DMS153 treated with DMSO at 0.1 percent for 48 hours (cell line): Measurements from ENCODE around the gene ABI3.
"Not testable (repeated sequence)": the region's sequence is repeated elsewhere in the genome, so short reads cannot be mapped to it uniquely, and the experiment has no call there.

Source experiments
- DNase-seq: peaks from one replicate; lab custom pipeline; 2025; ENCODE audit not compliant: unreplicated experiment; lab: John Stamatoyannopoulos, UW

The ABI3 gene

DNA sequence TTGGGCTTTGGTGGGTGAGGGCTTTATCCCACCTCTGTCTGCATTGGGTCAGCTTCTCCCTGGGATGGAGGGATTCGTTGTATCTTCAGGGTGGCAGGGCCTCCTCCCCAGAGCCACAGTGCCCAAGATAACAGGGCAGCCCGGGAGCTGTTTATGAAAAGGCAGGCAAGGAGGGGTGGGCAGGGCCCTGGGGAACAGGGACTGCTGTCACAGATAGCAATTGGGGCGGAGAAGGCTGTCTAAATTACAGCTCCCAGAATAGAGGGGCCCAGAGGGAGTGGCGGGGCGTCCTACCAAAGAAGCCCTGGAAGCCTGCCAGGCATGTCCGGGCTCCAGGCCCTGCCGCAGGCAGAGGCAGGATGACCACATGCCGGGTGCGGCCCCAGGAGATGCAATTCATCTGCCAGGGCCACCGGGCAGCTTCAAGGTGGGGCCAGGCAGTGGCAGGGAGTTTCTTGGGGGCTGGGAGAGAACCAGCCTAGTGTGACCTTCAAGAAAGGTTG is 38.8 kb downstream of the ABI3 start:
- DNase-seq: no peak

GRCh38 chr17:49249890-49250522 is 39.5 kb downstream of the ABI3 start:
- no peak for DNase-seq

- DNase-seq: no peak
These were observed 41.7 kb downstream of the ABI3 start for GRCh38 chr17:49252148-49252695.

- no peak for DNase-seq
These were observed 43.6 kb downstream of the ABI3 start for GRCh38 chr17:49254066-49254465.

DNA sequence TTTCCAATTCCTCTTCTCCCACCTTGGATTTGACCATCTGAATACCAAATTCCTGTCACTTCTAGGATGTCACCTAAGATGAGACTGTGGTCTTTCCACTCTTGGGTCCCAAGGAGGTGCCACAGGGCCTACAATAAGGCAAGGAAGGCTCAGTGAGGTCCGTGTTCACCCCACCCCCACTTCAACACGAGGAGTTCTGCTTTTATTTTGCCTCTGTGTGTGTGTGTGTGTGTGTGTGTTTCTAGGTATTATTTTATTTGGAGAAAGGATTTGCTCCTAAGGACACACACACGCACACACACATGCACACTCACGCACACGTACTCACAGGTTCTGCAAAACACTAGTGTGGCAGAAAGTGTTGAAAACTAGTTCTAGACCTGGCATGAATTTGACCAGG is 44.6 kb downstream of the ABI3 start:
- DNase-seq: no peak

GRCh38 chr17:49258394-49258793 is 47.9 kb downstream of the ABI3 start:
- no peak for DNase-seq

DNA sequence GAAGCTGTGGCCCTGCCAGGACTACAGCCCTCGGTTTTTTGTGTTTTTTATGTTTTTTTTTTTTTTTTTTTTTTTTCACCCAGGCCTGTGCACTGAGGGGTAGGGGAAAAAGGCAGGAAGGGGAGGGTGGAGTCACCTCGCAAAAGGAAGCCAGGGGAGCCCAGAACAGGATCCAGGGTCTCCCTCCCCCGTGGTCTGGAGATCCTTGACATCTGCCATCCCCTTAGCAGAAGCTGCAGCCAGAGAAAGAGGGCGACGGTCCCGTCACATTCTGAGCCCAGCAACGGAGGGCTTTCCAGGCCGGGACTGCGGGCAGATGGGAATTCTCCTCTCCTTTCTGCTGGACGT is 49.1 kb downstream of the ABI3 start:
- no peak for DNase-seq

- no peak for DNase-seq
These were observed 49.7 kb downstream of the ABI3 start for GRCh38 chr17:49260011-49260816.

GRCh38 chr17:49260817-49261291 is 50.3 kb downstream of the ABI3 start:
- DNase-seq: no peak

GRCh38 chr17:49261540-49261939 is 51.0 kb downstream of the ABI3 start:
- DNase-seq: not testable (repeated sequence)

GRCh38 chr17:49266233-49266632 is 55.7 kb downstream of the ABI3 start:
- DNase-seq: no peak

GRCh38 chr17:49267912-49268311 is 57.4 kb downstream of the ABI3 start:
- no peak for DNase-seq

- no peak for DNase-seq
These were observed 58.8 kb downstream of the ABI3 start for GRCh38 chr17:49269356-49269755.
